Uterus (tissue), 4 donors: ENCODE data around the gene ACIN1. TPM values are rescaled to one million over a fixed set of nuclear protein-coding genes. Genes with fewer than 3 reads are reported as not detected.
A peak's percentile ranks its signal among the peaks of the same experiment; 100 is the strongest.

ENCODE experiments used
- DNase-seq, 2 donors: peaks; one replicate each; pipeline ENCODE4 v3.0.0-alpha.2; 2019 to 2020
- H3K27ac ChIP-seq, 2 donors: fragments of 200-600 bp; sonication (generic); 1 replicate in 1 of 2; 2 replicates in 1 of 2; pipeline ENCODE4 v1.5.1; 2016 to 2018
- H3K27me3 ChIP-seq, 2 donors: fragments of 200-600 bp; sonication (generic); one replicate each; pipeline ENCODE4 v1.5.1; 2018 to 2019; ENCODE audit warnings: control low read depth in 1 of 2
- H3K36me3 ChIP-seq, 2 donors: fragments of 200-600 bp; sonication (generic); one replicate each; pipeline ENCODE4 v1.5.1; 2019; ENCODE audit warnings: control low read depth in 1 of 2
- H3K4me1 ChIP-seq, 2 donors: fragments of 200-600 bp; sonication (generic); one replicate each; pipeline ENCODE4 v1.5.1; 2018 to 2019; ENCODE audit warnings: control low read depth in 1 of 2
- H3K4me3 ChIP-seq, 2 donors: fragments of 200-600 bp; sonication (generic); 1 replicate in 1 of 2; 2 replicates in 1 of 2; pipeline ENCODE4 v1.5.1; 2018 to 2019; ENCODE audit warnings: mild to moderate bottlenecking in 1 of 2
- H3K9me3 ChIP-seq, 2 donors: fragments of 200-600 bp; sonication (generic); one replicate each; pipeline ENCODE4 v1.5.1; 2019; ENCODE audit warnings: control low read depth in 1 of 2
- POLR2A ChIP-seq, 2 donors: fragments of 450-650 bp; IDR thresholded peaks; one replicate each; pipeline ENCODE4 v1.6.1; 2016; ENCODE audit warnings: antibody characterized with exemption in 2 of 2, mild to moderate bottlenecking in 1 of 2, moderate library complexity in 1 of 2
- intact Hi-C: fragments of 100-400 bp; cut with DNase I; formaldehyde crosslinking; loops from one replicate; pipeline ENCODE4 v1.15.1; 2023; ENCODE audit warnings: low total_unique reads
- total RNA-seq, 4 donors: library from RNA; depleted of rRNA in 3 of 4; stranded (reverse); fragments of >200 nt in 3 of 4; gene quantifications; one replicate each; pipeline versions ENCODE4 v1.1.0 to v1.2.4, GENCODE V29; 2014 to 2023
- TF ChIP-seq, protein P1 (sequence below), 4 experiments: fragments of 200-600 bp in 2 of 4; fragments of 450-650 bp in 2 of 4; sonication (generic) in 2 of 4; IDR thresholded peaks; one replicate each; pipeline ENCODE4 v1.5.1; 2016 to 2019; ENCODE audit warnings: antibody characterized with exemption in 4 of 4, mild to moderate bottlenecking in 2 of 4, moderate library complexity in 1 of 4
- donor health status: DM: yes; HTN: yes; CAD: no.

Gene ACIN1
- total RNA-seq, 4 donors from 2014 or later: 52.3 to 194 (median 77.1) TPM

DNA sequence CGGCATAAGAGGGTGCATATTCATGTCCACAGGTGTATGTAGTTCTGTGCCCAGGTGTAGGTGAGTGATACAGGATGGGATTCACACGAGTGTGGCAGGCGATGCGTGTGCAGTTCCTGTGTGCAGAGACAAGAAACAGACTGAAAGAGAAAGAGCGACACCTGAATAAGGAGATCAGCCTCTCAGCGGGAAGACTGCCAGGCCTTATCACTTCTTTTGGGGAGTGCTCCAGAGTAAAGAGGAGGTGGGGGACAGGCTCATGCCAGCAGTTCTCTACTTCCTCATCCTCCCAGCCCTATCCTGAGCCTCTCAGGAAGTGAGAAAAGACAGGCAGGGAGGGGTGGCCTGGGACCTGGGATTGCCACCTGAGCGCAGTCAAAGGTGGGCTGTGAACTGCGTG, 50.1 kb downstream of the ACIN1 start:
- H3K36me3 ChIP-seq: no peaks in the 10 kb centered on the region
- H3K4me3 ChIP-seq: no peak overlapping the region
- no peaks in the 10 kb centered on the region for H3K9me3 ChIP-seq
- no peaks in the 10 kb centered on the region for H3K4me1 ChIP-seq
- no peak for DNase-seq
- peak overlapping the region in 1 of 2 donors; percentile 33 for H3K27ac ChIP-seq
- H3K27me3 ChIP-seq: no peaks in the 10 kb centered on the region
- no peak for TF ChIP-seq POLR2A (IDR thresholded peaks at IDR 0.05)
- TF ChIP-seq, protein P1, sequence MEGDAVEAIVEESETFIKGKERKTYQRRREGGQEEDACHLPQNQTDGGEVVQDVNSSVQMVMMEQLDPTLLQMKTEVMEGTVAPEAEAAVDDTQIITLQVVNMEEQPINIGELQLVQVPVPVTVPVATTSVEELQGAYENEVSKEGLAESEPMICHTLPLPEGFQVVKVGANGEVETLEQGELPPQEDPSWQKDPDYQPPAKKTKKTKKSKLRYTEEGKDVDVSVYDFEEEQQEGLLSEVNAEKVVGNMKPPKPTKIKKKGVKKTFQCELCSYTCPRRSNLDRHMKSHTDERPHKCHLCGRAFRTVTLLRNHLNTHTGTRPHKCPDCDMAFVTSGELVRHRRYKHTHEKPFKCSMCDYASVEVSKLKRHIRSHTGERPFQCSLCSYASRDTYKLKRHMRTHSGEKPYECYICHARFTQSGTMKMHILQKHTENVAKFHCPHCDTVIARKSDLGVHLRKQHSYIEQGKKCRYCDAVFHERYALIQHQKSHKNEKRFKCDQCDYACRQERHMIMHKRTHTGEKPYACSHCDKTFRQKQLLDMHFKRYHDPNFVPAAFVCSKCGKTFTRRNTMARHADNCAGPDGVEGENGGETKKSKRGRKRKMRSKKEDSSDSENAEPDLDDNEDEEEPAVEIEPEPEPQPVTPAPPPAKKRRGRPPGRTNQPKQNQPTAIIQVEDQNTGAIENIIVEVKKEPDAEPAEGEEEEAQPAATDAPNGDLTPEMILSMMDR (IDR thresholded peaks at IDR 0.05): no peak
- intact Hi-C loops: no loop called here

DNA sequence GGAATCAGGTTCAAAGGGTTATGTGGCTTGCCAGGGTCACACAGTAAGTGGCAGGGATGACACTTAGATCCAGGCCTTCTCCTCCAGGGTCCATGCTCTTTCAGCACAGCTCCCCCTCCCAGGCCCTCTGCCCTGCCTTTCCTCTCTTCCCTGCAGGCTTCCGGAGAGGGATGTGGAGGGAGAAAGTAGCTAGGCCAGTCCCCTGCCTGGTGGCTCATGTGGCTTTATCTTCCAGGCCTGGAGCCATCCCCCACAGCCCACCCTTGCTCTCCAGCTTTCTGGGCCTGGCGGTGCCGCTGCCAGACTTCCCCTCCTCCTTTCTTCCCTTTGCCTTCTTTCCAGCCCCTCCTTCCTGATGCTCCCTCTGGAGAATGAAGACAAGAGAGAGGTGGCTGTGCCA, 51.2 kb downstream of the ACIN1 start:
- Histone ChIP-seq H3K4me3 (no peak overlapping the region), H3K36me3 (no peaks in the 10 kb centered on the region), H3K9me3 (no peaks in the 10 kb centered on the region), H3K27me3 (no peaks in the 10 kb centered on the region), H3K27ac (no peak overlapping the region), H3K4me1 (no peaks in the 10 kb centered on the region)
- intact Hi-C loops: no loop called here
- no peak for DNase-seq
- no peak for TF ChIP-seq POLR2A (IDR thresholded peaks at IDR 0.05)
- TF ChIP-seq, protein P1 (IDR thresholded peaks at IDR 0.05): no peak

DNA sequence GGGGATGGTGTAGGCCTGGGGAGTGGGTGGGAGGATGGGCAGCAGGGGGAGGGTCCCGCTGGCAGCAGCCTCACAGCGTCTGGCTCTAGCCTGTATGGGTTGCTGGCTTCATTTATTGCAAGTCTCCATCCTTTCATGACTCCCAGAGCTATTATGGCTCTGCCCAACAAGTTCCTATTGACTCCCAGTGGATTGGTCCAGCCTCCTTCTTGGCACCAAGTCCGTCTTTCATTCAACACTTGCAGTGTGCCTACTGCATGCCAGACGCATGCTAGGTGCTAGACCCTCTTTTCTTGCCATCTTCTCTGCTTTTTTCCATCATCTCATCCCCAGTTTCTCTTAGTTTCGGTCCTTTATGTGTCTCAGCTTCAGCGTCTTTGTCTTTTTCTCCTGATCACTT, 51.8 kb downstream of the ACIN1 start:
- H3K4me3 ChIP-seq: no peak overlapping the region
- intact Hi-C loops: no loop called here
- H3K27me3 ChIP-seq: no peaks in the 10 kb centered on the region
- no peak for DNase-seq
- no peaks in the 10 kb centered on the region for H3K4me1 ChIP-seq
- no peaks in the 10 kb centered on the region for H3K36me3 ChIP-seq
- H3K9me3 ChIP-seq: no peaks in the 10 kb centered on the region
- H3K27ac ChIP-seq: no peak overlapping the region
- TF ChIP-seq POLR2A (IDR thresholded peaks at IDR 0.05): no peak
- TF ChIP-seq, protein P1 (IDR thresholded peaks at IDR 0.05): no peak

DNA sequence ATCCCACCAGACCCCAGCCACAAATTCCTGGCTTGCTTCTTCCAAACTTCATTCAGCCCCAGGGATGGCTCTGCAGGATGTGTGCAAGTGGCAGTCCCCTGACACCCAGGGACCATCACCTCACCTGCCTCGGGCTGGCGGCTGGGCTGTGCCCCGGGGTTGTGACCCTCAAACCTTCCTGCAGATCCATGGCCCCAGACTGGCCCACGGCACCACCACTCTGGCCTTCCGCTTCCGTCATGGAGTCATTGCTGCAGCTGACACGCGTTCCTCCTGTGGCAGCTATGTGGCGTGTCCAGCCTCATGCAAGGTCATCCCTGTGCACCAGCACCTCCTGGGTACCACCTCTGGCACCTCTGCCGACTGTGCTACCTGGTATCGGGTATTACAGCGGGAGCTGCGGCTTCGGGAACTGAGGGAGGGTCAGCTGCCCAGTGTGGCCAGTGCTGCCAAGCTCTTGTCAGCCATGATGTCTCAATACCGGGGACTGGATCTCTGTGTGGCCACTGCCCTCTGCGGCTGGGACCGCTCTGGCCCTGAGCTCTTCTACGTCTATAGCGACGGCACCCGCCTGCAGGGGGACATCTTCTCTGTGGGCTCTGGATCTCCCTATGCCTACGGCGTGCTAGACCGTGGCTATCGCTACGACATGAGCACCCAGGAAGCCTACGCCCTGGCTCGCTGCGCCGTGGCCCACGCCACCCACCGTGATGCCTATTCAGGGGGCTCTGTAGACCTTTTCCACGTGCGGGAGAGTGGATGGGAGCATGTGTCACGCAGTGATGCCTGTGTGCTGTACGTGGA, 52.6 kb downstream of the ACIN1 start, which contains the start of gene PSMB11:
PSMB11 (plus strand) TSS at position 51 of the 804 bp plus-strand sequence; CDS start at position 65, 14 bp downstream.
- Histone ChIP-seq H3K36me3 (no peaks in the 10 kb centered on the region), H3K27ac (no peak within 1 kb of the TSS), H3K4me3 (no peak within 1 kb of the TSS), H3K27me3 (no peaks in the 10 kb centered on the region), H3K9me3 (no peaks in the 10 kb centered on the region), H3K4me1 (no peaks in the 10 kb centered on the region)
- intact Hi-C loops: no loop called here
- DNase-seq: no peak
- TF ChIP-seq, protein P1 (IDR thresholded peaks at IDR 0.05): no peak
- TF ChIP-seq POLR2A (IDR thresholded peaks at IDR 0.05): no peak

DNA sequence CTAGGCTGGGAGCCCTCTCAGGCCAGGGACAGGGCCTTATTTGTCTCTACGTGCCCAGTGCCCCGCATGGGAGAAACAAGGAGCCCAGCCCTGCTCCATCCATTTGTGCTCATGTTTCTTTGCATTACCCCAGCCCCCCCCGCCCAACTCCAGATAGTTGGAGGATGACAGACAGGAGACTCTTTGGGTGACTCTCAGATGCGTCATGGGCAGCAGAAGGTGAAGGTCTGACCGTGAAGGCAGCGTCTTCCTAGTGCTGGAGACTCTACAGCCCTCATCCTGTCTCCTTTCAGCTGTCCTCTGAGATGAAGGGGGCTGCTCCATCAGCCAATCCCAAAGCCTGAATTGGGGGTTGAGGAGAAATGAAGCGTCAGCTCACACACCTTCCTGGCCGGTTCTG, 53.2 kb downstream of the ACIN1 start:
- intact Hi-C loops: no loop called here
- DNase-seq: no peak
- Histone ChIP-seq H3K4me3 (no peak overlapping the region), H3K4me1 (no peaks in the 10 kb centered on the region), H3K36me3 (no peaks in the 10 kb centered on the region), H3K27ac (no peak overlapping the region), H3K27me3 (no peaks in the 10 kb centered on the region), H3K9me3 (no peaks in the 10 kb centered on the region)
- TF ChIP-seq POLR2A (IDR thresholded peaks at IDR 0.05): no peak
- TF ChIP-seq, protein P1 (IDR thresholded peaks at IDR 0.05): no peak
